Esophagus squamous epithelium (tissue), 5 donors: ENCODE data around the gene THAP8. TPM values are rescaled to one million over a fixed set of nuclear protein-coding genes. Genes with fewer than 3 reads are reported as not detected.

Experiments
- DNase-seq: peaks from one replicate; lab custom pipeline; 2025; lab: John Stamatoyannopoulos, UW
- H3K27ac ChIP-seq, 4 donors: fragments of 200-600 bp; sonication (generic); one replicate each; pipeline ENCODE4 v1.5.1; 2016 to 2019; ENCODE audit warnings: mild to moderate bottlenecking in 1 of 4
- H3K27me3 ChIP-seq, 4 donors: fragments of 200-600 bp; sonication (generic); 1 replicate in 3 of 4; 2 replicates in 1 of 4; pipeline versions ENCODE4 v1.5.1 to v1.6.0; 2017 to 2021; ENCODE audit warnings: antibody characterized with exemption in 1 of 4
- H3K36me3 ChIP-seq, 3 donors: fragments of 200-600 bp; sonication (generic); one replicate each; pipeline ENCODE4 v1.5.1; 2016 to 2019
- H3K4me1 ChIP-seq, 3 donors: fragments of 200-600 bp; sonication (generic); one replicate each; pipeline ENCODE4 v1.5.1; 2017 to 2019
- H3K4me3 ChIP-seq, 4 donors: fragments of 200-600 bp; sonication (generic); 1 replicate in 3 of 4; 2 replicates in 1 of 4; pipeline ENCODE4 v1.5.1; 2016 to 2019; ENCODE audit warnings: mild to moderate bottlenecking in 2 of 4, moderate library complexity in 1 of 4
- H3K9me3 ChIP-seq, 3 donors: fragments of 200-600 bp; sonication (generic); one replicate each; pipeline ENCODE4 v1.5.1; 2016 to 2019
- POLR2A ChIP-seq, 4 donors: fragments of 450-650 bp; IDR thresholded peaks; one replicate each; pipeline ENCODE4 v1.6.1; 2017; ENCODE audit warnings: antibody characterized with exemption in 4 of 4, mild to moderate bottlenecking in 4 of 4, moderate library complexity in 3 of 4
- WGBS, 2 donors: methylation state at CpG; one replicate each; pipeline ENCODE4 v1.1.5; 2018; 5-methylcytosine and 5-hydroxymethylcytosine counted together
- intact Hi-C: fragments of 100-400 bp; cut with DNase I; formaldehyde crosslinking; loops from one replicate; pipeline ENCODE4 v1.15.0; 2022
- total RNA-seq, 4 donors: library from RNA; depleted of rRNA; stranded (reverse); fragments of >200 nt; gene quantifications; one replicate each; pipeline ENCODE4 v1.1.0, GENCODE V29; 2016
- TF ChIP-seq, protein P1 (sequence below), 6 experiments: fragments of 450-650 bp in 4 of 6; fragments of 200-600 bp in 2 of 6; sonication (generic) in 2 of 6; IDR thresholded peaks; one replicate each; pipeline ENCODE4 v1.5.1; 2016 to 2019; ENCODE audit warnings: antibody characterized with exemption in 6 of 6, mild to moderate bottlenecking in 4 of 6, moderate library complexity in 4 of 6
- donor health status: DM: yes; HTN: yes; CAD: no.

Gene THAP8
- total RNA-seq, 4 donors from 2014 or later = 2.8 to 4.8 (median 3.6) TPM

DNA sequence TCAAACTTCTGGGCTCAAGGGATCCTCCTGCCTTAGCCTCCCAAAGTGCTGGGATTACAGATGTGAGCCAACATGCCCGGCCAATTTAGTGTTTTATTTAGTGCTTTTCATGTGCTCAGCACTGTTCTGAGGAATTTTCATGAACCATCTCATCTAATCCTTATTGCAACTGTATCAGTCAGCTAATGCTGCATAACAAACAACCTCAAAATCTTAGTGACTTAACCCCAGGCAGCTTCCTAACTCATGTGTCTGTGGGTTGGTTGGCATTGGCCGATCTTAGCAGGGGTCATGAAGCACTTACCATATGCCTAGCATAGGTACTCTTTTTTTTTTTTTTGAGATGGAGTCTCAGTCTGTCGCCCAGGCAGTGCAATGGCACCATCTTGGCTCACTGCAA lies 65.3 kb downstream of the THAP8 start:
- TF ChIP-seq, protein P1, sequence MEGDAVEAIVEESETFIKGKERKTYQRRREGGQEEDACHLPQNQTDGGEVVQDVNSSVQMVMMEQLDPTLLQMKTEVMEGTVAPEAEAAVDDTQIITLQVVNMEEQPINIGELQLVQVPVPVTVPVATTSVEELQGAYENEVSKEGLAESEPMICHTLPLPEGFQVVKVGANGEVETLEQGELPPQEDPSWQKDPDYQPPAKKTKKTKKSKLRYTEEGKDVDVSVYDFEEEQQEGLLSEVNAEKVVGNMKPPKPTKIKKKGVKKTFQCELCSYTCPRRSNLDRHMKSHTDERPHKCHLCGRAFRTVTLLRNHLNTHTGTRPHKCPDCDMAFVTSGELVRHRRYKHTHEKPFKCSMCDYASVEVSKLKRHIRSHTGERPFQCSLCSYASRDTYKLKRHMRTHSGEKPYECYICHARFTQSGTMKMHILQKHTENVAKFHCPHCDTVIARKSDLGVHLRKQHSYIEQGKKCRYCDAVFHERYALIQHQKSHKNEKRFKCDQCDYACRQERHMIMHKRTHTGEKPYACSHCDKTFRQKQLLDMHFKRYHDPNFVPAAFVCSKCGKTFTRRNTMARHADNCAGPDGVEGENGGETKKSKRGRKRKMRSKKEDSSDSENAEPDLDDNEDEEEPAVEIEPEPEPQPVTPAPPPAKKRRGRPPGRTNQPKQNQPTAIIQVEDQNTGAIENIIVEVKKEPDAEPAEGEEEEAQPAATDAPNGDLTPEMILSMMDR (IDR thresholded peaks at IDR 0.05) = no peak
- no peak for TF ChIP-seq POLR2A (IDR thresholded peaks at IDR 0.05)
- WGBS, 2 donors = 67 to 100% methylated on average over 1 to 2 of the region's 3 CpGs
- Histone ChIP-seq H3K36me3 (no peaks in the 10 kb centered on the region), H3K9me3 (no peaks in the 10 kb centered on the region), H3K27ac (no peak overlapping the region), H3K4me3 (no peak overlapping the region), H3K27me3 (peaks cover 0 to 51% (median 4%) of the 10 kb centered on the region in 4 donors), H3K4me1 (peaks cover 10 to 19% (median 12%) of the 10 kb centered on the region in 3 donors)
- intact Hi-C loops = no loop called here
- DNase-seq = no peak

DNA sequence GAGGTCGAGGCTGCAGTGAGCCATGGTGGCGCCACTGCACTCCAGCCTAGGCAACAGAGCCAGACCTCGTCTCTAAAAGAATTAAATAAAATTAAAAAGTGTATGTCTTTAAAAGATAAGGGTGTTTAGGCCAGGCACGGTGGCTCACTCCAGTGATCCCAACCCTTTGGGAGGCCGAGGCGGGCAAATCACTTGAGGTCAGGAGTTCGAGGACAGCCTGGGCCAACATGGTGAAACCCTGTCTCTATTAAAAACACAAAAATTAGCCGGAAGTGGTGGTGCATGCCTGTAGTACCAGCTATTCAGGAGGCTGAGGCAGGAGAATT lies 66.6 kb downstream of the THAP8 start:
- DNase-seq = no peak
- intact Hi-C loops = no loop called here
- no peaks in the 10 kb centered on the region for H3K36me3 ChIP-seq
- peaks cover 10 to 13% (median 10%) of the 10 kb centered on the region in 3 donors for H3K4me1 ChIP-seq
- no peak overlapping the region for H3K27ac ChIP-seq
- H3K27me3 ChIP-seq = peaks cover 0 to 62% (median 4%) of the 10 kb centered on the region in 4 donors
- no peaks in the 10 kb centered on the region for H3K9me3 ChIP-seq
- no peak for TF ChIP-seq POLR2A (IDR thresholded peaks at IDR 0.05)
- TF ChIP-seq, protein P1 (IDR thresholded peaks at IDR 0.05) = no peak
- 27 to 28% methylated on average over 8 of the region's 8 CpGs for WGBS, 2 donors
- peak overlapping the region in 3 of 4 donors; percentile 37 to 64 (median 41) for H3K4me3 ChIP-seq

DNA sequence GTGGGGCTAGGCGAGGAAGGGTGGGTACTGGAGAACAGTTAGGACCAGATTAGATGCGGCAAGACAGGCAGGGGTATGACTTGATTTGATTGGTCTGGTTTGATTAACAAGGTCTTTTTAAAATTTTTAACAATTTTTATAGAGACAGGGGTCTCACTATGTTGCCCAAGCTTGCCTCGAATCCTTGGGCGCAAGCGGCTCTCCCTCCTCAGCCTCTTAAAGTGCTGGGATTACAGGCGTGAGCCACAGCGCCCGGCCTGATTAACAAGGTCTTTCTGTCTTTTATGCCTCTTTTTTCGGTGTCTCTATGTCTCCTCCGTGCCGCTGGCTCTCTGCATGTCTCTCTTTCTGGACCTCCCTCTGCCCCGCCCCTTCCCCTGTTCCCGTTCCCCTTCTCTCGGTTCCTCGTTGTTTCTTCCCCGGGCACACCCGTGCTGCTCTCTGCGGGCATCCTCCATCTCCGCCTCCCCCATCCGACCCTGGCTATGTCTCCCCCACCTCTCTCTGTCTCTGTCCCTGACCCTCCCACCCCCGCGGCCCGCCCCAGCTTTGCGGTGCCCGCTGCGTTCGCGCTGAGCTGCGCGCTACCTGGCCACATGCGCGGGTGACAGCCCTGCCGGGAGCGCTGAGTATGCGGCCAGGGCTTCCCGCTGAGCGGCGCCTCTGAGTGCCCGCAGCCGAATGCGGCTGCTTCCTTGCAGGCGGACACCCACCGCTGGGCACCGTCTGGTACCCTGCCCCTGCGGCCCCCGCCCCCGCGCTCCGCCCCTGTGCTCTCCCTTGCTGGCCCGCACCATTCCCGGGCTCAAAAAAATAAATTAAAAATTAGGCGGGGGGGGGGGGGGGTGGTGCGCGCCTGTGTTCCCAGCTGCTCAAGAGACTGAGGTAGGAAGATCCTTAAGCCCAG lies 67.2 kb downstream of the THAP8 start:
- DNase-seq = no peak
- 16 to 17% methylated on average over 23 to 32 of the region's 54 CpGs for WGBS, 2 donors
- intact Hi-C loops = no loop called here
- no peaks in the 10 kb centered on the region for H3K36me3 ChIP-seq
- H3K4me1 ChIP-seq = peaks cover 10 to 13% (median 10%) of the 10 kb centered on the region in 3 donors
- H3K9me3 ChIP-seq = no peaks in the 10 kb centered on the region
- H3K4me3 ChIP-seq = peak overlapping the region in 3 of 4 donors; percentile 37 to 64 (median 41)
- H3K27ac ChIP-seq = no peak overlapping the region
- no peak for TF ChIP-seq POLR2A (IDR thresholded peaks at IDR 0.05)
- TF ChIP-seq, protein P1 (IDR thresholded peaks at IDR 0.05) = no peak
- H3K27me3 ChIP-seq = peaks cover 0 to 68% (median 4%) of the 10 kb centered on the region in 4 donors

DNA sequence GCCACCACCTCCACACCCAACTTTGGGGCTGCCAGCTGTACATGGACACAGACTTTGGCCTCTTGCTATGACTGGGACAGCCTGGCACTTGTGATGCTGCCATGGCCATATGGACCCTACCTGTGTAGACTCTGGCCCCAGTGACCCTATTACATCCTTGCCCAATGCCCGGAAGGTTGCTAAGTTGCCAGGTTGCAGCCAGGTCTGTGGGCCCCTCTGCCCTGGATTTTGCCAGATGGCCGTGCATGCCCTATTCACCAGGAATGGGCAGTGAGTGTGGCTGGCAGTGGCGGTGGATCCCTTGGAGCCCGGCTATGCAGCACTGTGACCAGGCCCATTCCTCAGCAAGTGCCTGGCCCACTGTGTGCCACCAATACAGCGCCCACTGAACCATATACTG lies 68.0 kb downstream of the THAP8 start:
- intact Hi-C loops = no loop called here
- DNase-seq = no peak
- Histone ChIP-seq H3K4me3 (no peak overlapping the region), H3K36me3 (no peaks in the 10 kb centered on the region), H3K27me3 (peaks cover 0 to 72% (median 4%) of the 10 kb centered on the region in 4 donors), H3K4me1 (peaks cover 10 to 13% (median 10%) of the 10 kb centered on the region in 3 donors), H3K27ac (no peak overlapping the region), H3K9me3 (no peaks in the 10 kb centered on the region)
- WGBS, 2 donors = 100% methylated on average over 1 of the region's 5 CpGs; no CpG with 5 or more reads in 1 of the 2 donors
- TF ChIP-seq POLR2A (IDR thresholded peaks at IDR 0.05) = no peak
- TF ChIP-seq, protein P1 (IDR thresholded peaks at IDR 0.05) = no peak

Other genes with a start within 250 kb of the THAP8 start
- not detected for gene PRODH2, start 241.4 kb downstream of the THAP8 start, total RNA-seq
- gene NPHS1, start 201.8 kb downstream of the THAP8 start, total RNA-seq = not detected
- under 1 TPM in 1 of 4 donors, not detected in 3; 0.57 TPM for gene KIRREL2, start 197.4 kb downstream of the THAP8 start, total RNA-seq
- gene APLP1, start 185.7 kb downstream of the THAP8 start, total RNA-seq = 1 to 10 TPM in 1 of 4 donors, under 1 TPM in 2, not detected in 1; 0.44 to 1.7 (median 0.76) TPM
- gene NFKBID, start 153.7 kb downstream of the THAP8 start, total RNA-seq = 10 to 100 TPM in 2 of 4 donors, 1 to 10 TPM in 2; 4.0 to 29.4 (median 11.6) TPM
- gene HCST, start 151.8 kb downstream of the THAP8 start, total RNA-seq = 1 to 10 TPM in 1 of 4 donors, not detected in 3; 1.3 TPM
- gene TYROBP, start 146.0 kb downstream of the THAP8 start, total RNA-seq = 10 to 100 TPM in 3 of 4 donors, 1 to 10 TPM in 1; 4.5 to 95.9 (median 33.8) TPM
- 10 to 100 TPM in 1 of 4 donors, 1 to 10 TPM in 3; 5.6 to 12.4 (median 7.5) TPM for gene LRFN3, start 117.9 kb downstream of the THAP8 start, total RNA-seq
- gene SDHAF1, start 59.1 kb downstream of the THAP8 start, total RNA-seq = 10 to 100 TPM; 17.6 to 40.1 (median 29.6) TPM
- gene SYNE4, start 45.5 kb downstream of the THAP8 start, total RNA-seq = under 1 TPM in 3 of 4 donors, not detected in 1; 0.26 to 0.95 (median 0.57) TPM
- gene ALKBH6, start 40.1 kb downstream of the THAP8 start, total RNA-seq = 10 to 100 TPM; 14.6 to 28.6 (median 18.8) TPM
- gene CLIP3, start 21.4 kb downstream of the THAP8 start, total RNA-seq = 10 to 100 TPM in 1 of 4 donors, 1 to 10 TPM in 2, under 1 TPM in 1; 0.80 to 15.3 (median 2.7) TPM
- 1 to 10 TPM; 1.1 to 4.8 (median 3.5) TPM for gene WDR62, start 612 bp upstream of the THAP8 start, total RNA-seq
- not detected for gene OVOL3, start 56.9 kb upstream of the THAP8 start, total RNA-seq
- 10 to 100 TPM; 41.7 to 58.0 (median 47.6) TPM for gene POLR2I, start 60.6 kb upstream of the THAP8 start, total RNA-seq
- 100 to 1,000 TPM in 3 of 4 donors, 10 to 100 TPM in 1; 97.9 to 157 (median 117) TPM for gene TBCB, start 61.2 kb upstream of the THAP8 start, total RNA-seq
- 100 to 1,000 TPM; 211 to 284 (median 266) TPM for gene CAPNS1, start 85.8 kb upstream of the THAP8 start, total RNA-seq
- gene COX7A1, start 98.2 kb upstream of the THAP8 start, total RNA-seq = 10 to 100 TPM in 1 of 4 donors, 1 to 10 TPM in 3; 2.0 to 15.8 (median 3.1) TPM
- 1 to 10 TPM; 1.6 to 5.5 (median 2.8) TPM for gene ZNF565, start 160.4 kb upstream of the THAP8 start, total RNA-seq
- 10 to 100 TPM; 40.3 to 72.9 (median 59.6) TPM for gene ZNF146, start 160.8 kb upstream of the THAP8 start, total RNA-seq